MG63 (cell line): Measurements from ENCODE around the gene TUT7. TPM values are rescaled to one million over a fixed set of nuclear protein-coding genes. Genes with fewer than 3 reads are reported as not detected.
A peak's percentile ranks its signal among the peaks of the same experiment; 100 is the strongest.
"Not testable (repeated sequence)": the region's sequence is repeated elsewhere in the genome, so short reads cannot be mapped to it uniquely, and the experiment has no call there.

Experiments used
- DNase-seq: peaks from one replicate; pipeline ENCODE4 v3.0.0-alpha.2; 2020
- H3K27me3 ChIP-seq: fragments of 250-450 bp; sonication (Bioruptor Pico); 2 replicates; pipeline ENCODE4 v1.5.1; 2020; ENCODE audit warnings: mild to moderate bottlenecking, moderate library complexity
- H3K36me3 ChIP-seq: fragments of 250-450 bp; sonication (Bioruptor Pico); 2 replicates; pipeline ENCODE4 v1.5.1; 2020; ENCODE audit warnings: mild to moderate bottlenecking, moderate library complexity
- H3K4me3 ChIP-seq: fragments of 250-450 bp; sonication (Bioruptor Pico); 2 replicates; pipeline ENCODE4 v1.5.1; 2020; ENCODE audit warnings: mild to moderate bottlenecking, moderate library complexity
- H3K9me3 ChIP-seq: fragments of 250-450 bp; sonication (Bioruptor Pico); 2 replicates; pipeline ENCODE4 v1.5.1; 2020; ENCODE audit warnings: mild to moderate bottlenecking, moderate library complexity
- total RNA-seq: library from RNA; depleted of rRNA; stranded (reverse); fragments of >200 nt; shearing (Covaris generic); gene quantifications from 2 replicates; pipeline ENCODE4 v1.2.3, GENCODE V29; 2014; ENCODE audit warnings: low replicate concordance; rRNA removed

TUT7 gene
- 9.9 and 11.8 TPM in 2 replicates for total RNA-seq

- peak; percentile 95 for DNase-seq
- Histone ChIP-seq H3K9me3 (no peaks in the 10 kb centered on the region), H3K36me3 (peaks cover 23% of the 10 kb centered on the region), H3K4me3 (peak within 1 kb of the TSS; percentile 97), H3K27me3 (no peaks in the 10 kb centered on the region)
Observed at GRCh38 chr9:86354011-86354817, at the start of gene TUT7. TSS of gene TUT7 (minus strand) at chr9:86354410. CDS start at chr9:86353199, 1,211 bp downstream.

- Histone ChIP-seq H3K4me3 (no peak overlapping the region), H3K27me3 (no peaks in the 10 kb centered on the region), H3K9me3 (no peaks in the 10 kb centered on the region), H3K36me3 (no peaks in the 10 kb centered on the region)
- no peak for DNase-seq
Observed at GRCh38 chr9:86402591-86402990, 48.4 kb upstream of the TUT7 start.

- DNase-seq, result no peak
- no peak overlapping the region for H3K4me3 ChIP-seq
- no peaks in the 10 kb centered on the region for H3K36me3 ChIP-seq
- no peaks in the 10 kb centered on the region for H3K9me3 ChIP-seq
- H3K27me3 ChIP-seq, result no peaks in the 10 kb centered on the region
Observed at GRCh38 chr9:86396412-86396811, 42.2 kb upstream of the TUT7 start.

- not testable (repeated sequence) for H3K27me3 ChIP-seq, DNase-seq, H3K4me3 ChIP-seq, H3K9me3 ChIP-seq, H3K36me3 ChIP-seq
Observed at GRCh38 chr9:86390184-86390583, 36.0 kb upstream of the TUT7 start.

GRCh38 chr9:86389628-86390027 lies 35.4 kb upstream of the TUT7 start:
- no peak for DNase-seq
- H3K4me3 ChIP-seq, result no peak overlapping the region
- H3K36me3 ChIP-seq, result no peaks in the 10 kb centered on the region
- H3K9me3 ChIP-seq, result no peaks in the 10 kb centered on the region
- no peaks in the 10 kb centered on the region for H3K27me3 ChIP-seq

- H3K36me3 ChIP-seq, result no peaks in the 10 kb centered on the region
- DNase-seq, result no peak
- H3K9me3 ChIP-seq, result no peaks in the 10 kb centered on the region
- no peak overlapping the region for H3K4me3 ChIP-seq
- no peaks in the 10 kb centered on the region for H3K27me3 ChIP-seq
Observed at GRCh38 chr9:86387376-86387775, 33.2 kb upstream of the TUT7 start.

GRCh38 chr9:86383000-86383399 lies 28.8 kb upstream of the TUT7 start:
- H3K36me3 ChIP-seq, H3K4me3 ChIP-seq, DNase-seq, H3K27me3 ChIP-seq, H3K9me3 ChIP-seq: not testable (repeated sequence)

GRCh38 chr9:86376016-86376415 lies 21.8 kb upstream of the TUT7 start:
- H3K27me3 ChIP-seq, result no peaks in the 10 kb centered on the region
- DNase-seq, result no peak
- no peaks in the 10 kb centered on the region; the same call in 1 of the 2 replicates for H3K9me3 ChIP-seq
- no peaks in the 10 kb centered on the region for H3K36me3 ChIP-seq
- no peak overlapping the region for H3K4me3 ChIP-seq

GRCh38 chr9:86369810-86370209 lies 15.6 kb upstream of the TUT7 start:
- H3K27me3 ChIP-seq, result no peaks in the 10 kb centered on the region
- no peak for DNase-seq
- no peak overlapping the region for H3K4me3 ChIP-seq
- peaks cover 17% of the 10 kb centered on the region for H3K9me3 ChIP-seq
- no peaks in the 10 kb centered on the region for H3K36me3 ChIP-seq

GRCh38 chr9:86368871-86369521 lies 14.8 kb upstream of the TUT7 start:
- Histone ChIP-seq H3K9me3 (peaks cover 17% of the 10 kb centered on the region), H3K36me3 (no peaks in the 10 kb centered on the region), H3K27me3 (no peaks in the 10 kb centered on the region), H3K4me3 (no peak overlapping the region)
- DNase-seq, result no peak

GRCh38 chr9:86361176-86361575 lies 7.0 kb upstream of the TUT7 start:
- no peaks in the 10 kb centered on the region for H3K36me3 ChIP-seq
- H3K27me3 ChIP-seq, result no peaks in the 10 kb centered on the region
- no peaks in the 10 kb centered on the region for H3K9me3 ChIP-seq
- H3K4me3 ChIP-seq, result no peak overlapping the region
- no peak for DNase-seq

- Histone ChIP-seq H3K27me3 (no peaks in the 10 kb centered on the region), H3K4me3 (no peak overlapping the region), H3K36me3 (no peaks in the 10 kb centered on the region), H3K9me3 (no peaks in the 10 kb centered on the region)
- DNase-seq, result no peak
Observed at GRCh38 chr9:86359151-86359879, 5.1 kb upstream of the TUT7 start.

GRCh38 chr9:86356871-86357866 lies 3.0 kb upstream of the TUT7 start:
- Histone ChIP-seq H3K4me3 (no peak overlapping the region), H3K27me3 (no peaks in the 10 kb centered on the region), H3K36me3 (peaks cover 12% of the 10 kb centered on the region), H3K9me3 (no peaks in the 10 kb centered on the region)
- no peak for DNase-seq

GRCh38 chr9:86355814-86356213 lies 1.6 kb upstream of the TUT7 start:
- Histone ChIP-seq H3K27me3 (no peaks in the 10 kb centered on the region), H3K4me3 (no peak overlapping the region), H3K36me3 (peaks cover 23% of the 10 kb centered on the region), H3K9me3 (no peaks in the 10 kb centered on the region)
- DNase-seq, result no peak

GRCh38 chr9:86354818-86355309 lies 654 bp upstream of the TUT7 start:
- no peaks in the 10 kb centered on the region for H3K27me3 ChIP-seq
- H3K36me3 ChIP-seq, result peaks cover 23% of the 10 kb centered on the region
- DNase-seq, result no peak
- peak overlapping the region; percentile 97 for H3K4me3 ChIP-seq
- H3K9me3 ChIP-seq, result no peaks in the 10 kb centered on the region

- H3K36me3 ChIP-seq, result peaks cover 23% of the 10 kb centered on the region
- no peaks in the 10 kb centered on the region for H3K9me3 ChIP-seq
- DNase-seq, result peak; percentile 11
- H3K27me3 ChIP-seq, result no peaks in the 10 kb centered on the region
- H3K4me3 ChIP-seq, result peak overlapping the region; percentile 97
Observed at GRCh38 chr9:86353655-86354010, 577 bp downstream of the TUT7 start.
